Erythroblast (primary cell): ENCODE data around the gene SLC22A2.
"Not testable (repeated sequence)": the region's sequence is repeated elsewhere in the genome, so short reads cannot be mapped to it uniquely, and the experiment has no call there.

Experiments used
- DNase-seq, 2 experiments: peaks; one replicate each; lab custom pipeline; 2025; lab: John Stamatoyannopoulos, UW
- GATA1 ChIP-seq: IDR thresholded peaks from 2 replicates; pipeline ENCODE4 v1.6.1; 2011; ENCODE audit warnings: low read depth, mild to moderate bottlenecking, control low read depth, low read length, moderate library complexity
- POLR2A ChIP-seq: IDR thresholded peaks from 2 replicates; pipeline ENCODE4 v1.6.1; 2011; ENCODE audit warnings: mild to moderate bottlenecking, low read length

Gene SLC22A2

GRCh38 chr6:160249671-160250070 is 8.9 kb downstream of the SLC22A2 start:
- TF ChIP-seq GATA1 (no peak), POLR2A (no peak)
- no peak for DNase-seq

GRCh38 chr6:160248538-160248937 is 10.1 kb downstream of the SLC22A2 start:
- no peak for DNase-seq
- TF ChIP-seq POLR2A (no peak), GATA1 (no peak)

GRCh38 chr6:160247457-160247883 is 11.2 kb downstream of the SLC22A2 start:
- DNase-seq: no peak
- TF ChIP-seq POLR2A: no peak
- TF ChIP-seq GATA1: no peak

- TF ChIP-seq GATA1 (no peak), POLR2A (no peak)
Measured at GRCh38 chr6:160240691-160241084, 17.9 kb downstream of the SLC22A2 start.

GRCh38 chr6:160239929-160240690 is 18.5 kb downstream of the SLC22A2 start:
- TF ChIP-seq POLR2A: no peak
- TF ChIP-seq GATA1: no peak

More at GRCh38 chr6:160240691-160241084, 17.9 kb downstream of the SLC22A2 start:
- DNase-seq: no peak

GRCh38 chr6:160238761-160239751 is 19.6 kb downstream of the SLC22A2 start:
- TF ChIP-seq GATA1: no peak
- TF ChIP-seq POLR2A: no peak
- peak; percentile 20 to 21 for DNase-seq

More at GRCh38 chr6:160239929-160240690, 18.5 kb downstream of the SLC22A2 start:
- no peak for DNase-seq

GRCh38 chr6:160238278-160238711 is 20.3 kb downstream of the SLC22A2 start:
- no peak for TF ChIP-seq POLR2A
- TF ChIP-seq GATA1: no peak
- DNase-seq: no peak

- DNase-seq: not testable (repeated sequence)
Measured at GRCh38 chr6:160237597-160238275, 20.9 kb downstream of the SLC22A2 start.

- not testable (repeated sequence) for DNase-seq
Measured at GRCh38 chr6:160236235-160236872, 22.3 kb downstream of the SLC22A2 start.

- DNase-seq: not testable (repeated sequence)
Measured at GRCh38 chr6:160233950-160234640, 24.5 kb downstream of the SLC22A2 start.

GRCh38 chr6:160227769-160228161 is 30.9 kb downstream of the SLC22A2 start:
- TF ChIP-seq POLR2A (no peak), GATA1 (no peak)
- DNase-seq: no peak

GRCh38 chr6:160227038-160227768 is 31.4 kb downstream of the SLC22A2 start:
- TF ChIP-seq GATA1 (no peak), POLR2A (no peak)
- no peak for DNase-seq
